ENCODE measurements around the gene FGF12.

The FGF12 gene

GRCh38 chr3:192303235-192303634, 424.1 kb downstream of the FGF12 start:
- DNase-seq (ENCODE audit: insufficient read length, low spot score) (peak; percentile 19), FAIRE-seq (peak; percentile 93)
- no peak for TF ChIP-seq CTCF (IDR thresholded peaks at IDR 0.05; ENCODE audit: insufficient read depth, missing control alignments)

GRCh38 chr3:192302721-192303120, 424.6 kb downstream of the FGF12 start:
- FAIRE-seq = peak; percentile 32
- TF ChIP-seq CTCF (IDR thresholded peaks at IDR 0.05; ENCODE audit: insufficient read depth, missing control alignments) = no peak
- DNase-seq (ENCODE audit: insufficient read length, low spot score) = no peak

- TF ChIP-seq CTCF (IDR thresholded peaks at IDR 0.05; ENCODE audit: insufficient read depth, missing control alignments) = no peak
- DNase-seq (ENCODE audit: insufficient read length, low spot score) = no peak
- FAIRE-seq = no peak
Measured at GRCh38 chr3:192299921-192300320, 427.4 kb downstream of the FGF12 start.

GRCh38 chr3:192296845-192297244, 430.5 kb downstream of the FGF12 start:
- DNase-seq (ENCODE audit: insufficient read length, low spot score) = no peak
- no peak for TF ChIP-seq CTCF (IDR thresholded peaks at IDR 0.05; ENCODE audit: insufficient read depth, missing control alignments)
- no peak for FAIRE-seq

GRCh38 chr3:192284443-192285072, 442.8 kb downstream of the FGF12 start:
- TF ChIP-seq CTCF (IDR thresholded peaks at IDR 0.05; ENCODE audit: insufficient read depth, missing control alignments) = no peak
- DNase-seq (ENCODE audit: insufficient read length, low spot score) (no peak), FAIRE-seq (peak; percentile 16)

- DNase-seq (ENCODE audit: insufficient read length, low spot score) = no peak
- TF ChIP-seq CTCF (IDR thresholded peaks at IDR 0.05; ENCODE audit: insufficient read depth, missing control alignments) = no peak
- FAIRE-seq = peak; percentile 99
Measured at GRCh38 chr3:192281207-192281880, 446.0 kb downstream of the FGF12 start.

GRCh38 chr3:192279664-192280063, 447.7 kb downstream of the FGF12 start:
- no peak for TF ChIP-seq CTCF (IDR thresholded peaks at IDR 0.05; ENCODE audit: insufficient read depth, missing control alignments)
- no peak for FAIRE-seq
- no peak for DNase-seq (ENCODE audit: insufficient read length, low spot score)
